ENCODE results near the gene OR6M1. TPM values are rescaled to one million over a fixed set of nuclear protein-coding genes. Genes with fewer than 3 reads are reported as not detected.

The OR6M1 gene
- total and polyA plus RNA-seq, 4 donors = not detected

DNA sequence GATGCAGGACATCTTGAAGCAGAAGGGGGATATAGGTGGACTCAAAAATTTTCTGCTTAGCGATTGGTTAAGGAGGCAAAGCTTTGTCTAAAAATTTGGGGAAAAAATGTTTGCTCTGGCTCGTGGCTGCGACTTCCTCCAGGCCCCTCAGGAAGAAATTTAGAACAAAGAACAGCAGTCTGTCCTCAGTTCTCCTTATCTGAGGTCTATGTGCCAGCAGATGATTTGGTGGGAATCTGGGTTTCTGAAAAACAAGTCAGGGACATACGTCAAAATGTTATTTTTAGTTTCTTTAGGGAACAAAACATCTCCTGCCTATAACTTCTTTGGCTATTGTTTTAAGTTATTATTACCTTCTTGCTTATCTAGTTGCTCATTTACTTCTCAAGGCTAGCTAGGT, 8.1 kb downstream of the OR6M1 start:
- no peaks in the 10 kb centered on the region for H3K36me3 ChIP-seq (ENCODE audit: control insufficient read depth in 4 of 4, insufficient read depth in 3 of 4, low read depth in 1 of 4, low read length in 3 of 4)
- H3K4me3 ChIP-seq (ENCODE audit: low read depth in 1 of 3, low read length in 3 of 3) = no peak overlapping the region
- H3K4me1 ChIP-seq (ENCODE audit: control insufficient read depth in 4 of 4, insufficient read depth in 4 of 4, low read length in 3 of 4) = peaks cover 2 to 8% (median 4%) of the 10 kb centered on the region in 4 donors
- H3K27me3 ChIP-seq (ENCODE audit: control insufficient read depth in 4 of 4, insufficient read depth in 4 of 4, low read length in 3 of 4) = no peaks in the 10 kb centered on the region
- no peak overlapping the region for H3K27ac ChIP-seq (ENCODE audit: low read depth in 1 of 2, low read length in 2 of 2)
- no peak for DNase-seq (ENCODE audit: low spot score)
- TF ChIP-seq, protein P1, sequence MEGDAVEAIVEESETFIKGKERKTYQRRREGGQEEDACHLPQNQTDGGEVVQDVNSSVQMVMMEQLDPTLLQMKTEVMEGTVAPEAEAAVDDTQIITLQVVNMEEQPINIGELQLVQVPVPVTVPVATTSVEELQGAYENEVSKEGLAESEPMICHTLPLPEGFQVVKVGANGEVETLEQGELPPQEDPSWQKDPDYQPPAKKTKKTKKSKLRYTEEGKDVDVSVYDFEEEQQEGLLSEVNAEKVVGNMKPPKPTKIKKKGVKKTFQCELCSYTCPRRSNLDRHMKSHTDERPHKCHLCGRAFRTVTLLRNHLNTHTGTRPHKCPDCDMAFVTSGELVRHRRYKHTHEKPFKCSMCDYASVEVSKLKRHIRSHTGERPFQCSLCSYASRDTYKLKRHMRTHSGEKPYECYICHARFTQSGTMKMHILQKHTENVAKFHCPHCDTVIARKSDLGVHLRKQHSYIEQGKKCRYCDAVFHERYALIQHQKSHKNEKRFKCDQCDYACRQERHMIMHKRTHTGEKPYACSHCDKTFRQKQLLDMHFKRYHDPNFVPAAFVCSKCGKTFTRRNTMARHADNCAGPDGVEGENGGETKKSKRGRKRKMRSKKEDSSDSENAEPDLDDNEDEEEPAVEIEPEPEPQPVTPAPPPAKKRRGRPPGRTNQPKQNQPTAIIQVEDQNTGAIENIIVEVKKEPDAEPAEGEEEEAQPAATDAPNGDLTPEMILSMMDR (IDR thresholded peaks at IDR 0.05; ENCODE audit: low read depth, low read length, missing input control) = no peak
- TF ChIP-seq, protein P2, sequence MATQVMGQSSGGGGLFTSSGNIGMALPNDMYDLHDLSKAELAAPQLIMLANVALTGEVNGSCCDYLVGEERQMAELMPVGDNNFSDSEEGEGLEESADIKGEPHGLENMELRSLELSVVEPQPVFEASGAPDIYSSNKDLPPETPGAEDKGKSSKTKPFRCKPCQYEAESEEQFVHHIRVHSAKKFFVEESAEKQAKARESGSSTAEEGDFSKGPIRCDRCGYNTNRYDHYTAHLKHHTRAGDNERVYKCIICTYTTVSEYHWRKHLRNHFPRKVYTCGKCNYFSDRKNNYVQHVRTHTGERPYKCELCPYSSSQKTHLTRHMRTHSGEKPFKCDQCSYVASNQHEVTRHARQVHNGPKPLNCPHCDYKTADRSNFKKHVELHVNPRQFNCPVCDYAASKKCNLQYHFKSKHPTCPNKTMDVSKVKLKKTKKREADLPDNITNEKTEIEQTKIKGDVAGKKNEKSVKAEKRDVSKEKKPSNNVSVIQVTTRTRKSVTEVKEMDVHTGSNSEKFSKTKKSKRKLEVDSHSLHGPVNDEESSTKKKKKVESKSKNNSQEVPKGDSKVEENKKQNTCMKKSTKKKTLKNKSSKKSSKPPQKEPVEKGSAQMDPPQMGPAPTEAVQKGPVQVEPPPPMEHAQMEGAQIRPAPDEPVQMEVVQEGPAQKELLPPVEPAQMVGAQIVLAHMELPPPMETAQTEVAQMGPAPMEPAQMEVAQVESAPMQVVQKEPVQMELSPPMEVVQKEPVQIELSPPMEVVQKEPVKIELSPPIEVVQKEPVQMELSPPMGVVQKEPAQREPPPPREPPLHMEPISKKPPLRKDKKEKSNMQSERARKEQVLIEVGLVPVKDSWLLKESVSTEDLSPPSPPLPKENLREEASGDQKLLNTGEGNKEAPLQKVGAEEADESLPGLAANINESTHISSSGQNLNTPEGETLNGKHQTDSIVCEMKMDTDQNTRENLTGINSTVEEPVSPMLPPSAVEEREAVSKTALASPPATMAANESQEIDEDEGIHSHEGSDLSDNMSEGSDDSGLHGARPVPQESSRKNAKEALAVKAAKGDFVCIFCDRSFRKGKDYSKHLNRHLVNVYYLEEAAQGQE (IDR thresholded peaks at IDR 0.05) = no peak
- TF ChIP-seq SP1 (IDR thresholded peaks at IDR 0.05) = no peak
- no peak for TF ChIP-seq TAF1 (conservative IDR thresholded peaks at IDR 0.05)
- TF ChIP-seq FOXA2 (IDR thresholded peaks at IDR 0.05) = no peak
- no peak for TF ChIP-seq NR2F2 (IDR thresholded peaks at IDR 0.05)
- TF ChIP-seq YY1 (IDR thresholded peaks at IDR 0.05) = no peak
- TF ChIP-seq, protein P3, sequence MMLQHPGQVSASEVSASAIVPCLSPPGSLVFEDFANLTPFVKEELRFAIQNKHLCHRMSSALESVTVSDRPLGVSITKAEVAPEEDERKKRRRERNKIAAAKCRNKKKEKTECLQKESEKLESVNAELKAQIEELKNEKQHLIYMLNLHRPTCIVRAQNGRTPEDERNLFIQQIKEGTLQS (IDR thresholded peaks at IDR 0.05) = no peak
- TF ChIP-seq, protein P4, sequence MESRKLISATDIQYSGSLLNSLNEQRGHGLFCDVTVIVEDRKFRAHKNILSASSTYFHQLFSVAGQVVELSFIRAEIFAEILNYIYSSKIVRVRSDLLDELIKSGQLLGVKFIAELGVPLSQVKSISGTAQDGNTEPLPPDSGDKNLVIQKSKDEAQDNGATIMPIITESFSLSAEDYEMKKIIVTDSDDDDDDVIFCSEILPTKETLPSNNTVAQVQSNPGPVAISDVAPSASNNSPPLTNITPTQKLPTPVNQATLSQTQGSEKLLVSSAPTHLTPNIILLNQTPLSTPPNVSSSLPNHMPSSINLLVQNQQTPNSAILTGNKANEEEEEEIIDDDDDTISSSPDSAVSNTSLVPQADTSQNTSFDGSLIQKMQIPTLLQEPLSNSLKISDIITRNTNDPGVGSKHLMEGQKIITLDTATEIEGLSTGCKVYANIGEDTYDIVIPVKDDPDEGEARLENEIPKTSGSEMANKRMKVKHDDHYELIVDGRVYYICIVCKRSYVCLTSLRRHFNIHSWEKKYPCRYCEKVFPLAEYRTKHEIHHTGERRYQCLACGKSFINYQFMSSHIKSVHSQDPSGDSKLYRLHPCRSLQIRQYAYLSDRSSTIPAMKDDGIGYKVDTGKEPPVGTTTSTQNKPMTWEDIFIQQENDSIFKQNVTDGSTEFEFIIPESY (IDR thresholded peaks at IDR 0.05) = no peak
- no peak for TF ChIP-seq FOXA1 (IDR thresholded peaks at IDR 0.05)
- WGBS = 72% methylated on average over 4 of the region's 4 CpGs
- H3K9me3 ChIP-seq (ENCODE audit: control insufficient read depth in 4 of 4, low read length in 3 of 4) = no peaks in the 10 kb centered on the region
- H3K9ac ChIP-seq (ENCODE audit: low read depth in 1 of 2, low read length in 2 of 2) = no peak overlapping the region

DNA sequence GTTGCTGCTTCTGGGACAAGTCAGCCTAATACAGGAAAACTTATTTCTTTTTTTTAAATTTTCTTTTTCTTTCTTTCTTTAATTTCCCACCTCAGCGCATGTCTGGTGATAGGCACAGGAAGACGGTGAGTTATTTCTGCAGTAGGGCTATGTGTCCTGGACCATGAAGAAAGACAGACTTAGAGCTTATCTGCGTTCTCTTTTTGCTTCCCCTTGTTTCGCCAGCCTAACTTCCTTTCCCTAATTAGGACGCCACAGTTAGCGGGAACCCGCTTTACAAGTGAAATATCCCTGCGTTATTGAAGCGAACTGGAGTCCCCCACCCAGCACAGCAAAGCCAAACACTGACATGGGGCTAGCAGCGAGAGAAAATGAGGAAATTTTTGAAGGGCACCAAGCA, 8.6 kb downstream of the OR6M1 start:
- no peak for DNase-seq (ENCODE audit: low spot score)
- Histone ChIP-seq H3K36me3 (ENCODE audit: control insufficient read depth in 4 of 4, insufficient read depth in 3 of 4, low read depth in 1 of 4, low read length in 3 of 4) (no peaks in the 10 kb centered on the region), H3K9me3 (ENCODE audit: control insufficient read depth in 4 of 4, low read length in 3 of 4) (no peaks in the 10 kb centered on the region), H3K27me3 (ENCODE audit: control insufficient read depth in 4 of 4, insufficient read depth in 4 of 4, low read length in 3 of 4) (no peaks in the 10 kb centered on the region), H3K9ac (ENCODE audit: low read depth in 1 of 2, low read length in 2 of 2) (no peak overlapping the region), H3K27ac (ENCODE audit: low read depth in 1 of 2, low read length in 2 of 2) (no peak overlapping the region), H3K4me3 (ENCODE audit: low read depth in 1 of 3, low read length in 3 of 3) (no peak overlapping the region), H3K4me1 (ENCODE audit: control insufficient read depth in 4 of 4, insufficient read depth in 4 of 4, low read length in 3 of 4) (peaks cover 2 to 8% (median 4%) of the 10 kb centered on the region in 4 donors)
- 68% methylated on average over 10 of the region's 10 CpGs for WGBS
- TF ChIP-seq SP1 (IDR thresholded peaks at IDR 0.05) (no peak), EGR1 (IDR thresholded peaks at IDR 0.05; ENCODE audit: low read depth in 2 of 2) (no peak), TAF1 (conservative IDR thresholded peaks at IDR 0.05) (no peak), FOXA2 (IDR thresholded peaks at IDR 0.05) (no peak), NR2F2 (IDR thresholded peaks at IDR 0.05) (no peak), GABPA (IDR thresholded peaks at IDR 0.05 in 1 of 2, conservative IDR thresholded peaks at IDR 0.05 in 1 of 2) (no peak), FOXA1 (IDR thresholded peaks at IDR 0.05) (no peak), HNF4G (IDR thresholded peaks at IDR 0.05) (no peak), JUND (IDR thresholded peaks at IDR 0.05) (no peak), RXRA (IDR thresholded peaks at IDR 0.05) (no peak), HNF4A (conservative IDR thresholded peaks at IDR 0.05) (no peak), YY1 (IDR thresholded peaks at IDR 0.05) (no peak)
- TF ChIP-seq, protein P5, sequence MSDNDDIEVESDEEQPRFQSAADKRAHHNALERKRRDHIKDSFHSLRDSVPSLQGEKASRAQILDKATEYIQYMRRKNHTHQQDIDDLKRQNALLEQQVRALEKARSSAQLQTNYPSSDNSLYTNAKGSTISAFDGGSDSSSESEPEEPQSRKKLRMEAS (IDR thresholded peaks at IDR 0.05) = no peak
- TF ChIP-seq, protein P4 (IDR thresholded peaks at IDR 0.05) = no peak
- TF ChIP-seq, protein P3 (IDR thresholded peaks at IDR 0.05) = no peak
- TF ChIP-seq, protein P1 (IDR thresholded peaks at IDR 0.05; ENCODE audit: low read depth, low read length, missing input control) = no peak

Measured in liver (tissue), 9 donors.